ENCODE results near the gene ELP1.
"Not testable (repeated sequence)": the region's sequence is repeated elsewhere in the genome, so short reads cannot be mapped to it uniquely, and the experiment has no call there.

The ELP1 gene

GRCh38 chr9:108933718-108934322, at the start of gene ELP1:
Gene ELP1, minus strand, starts transcription at chr9:108934124. Its CDS starts 2,978 bp downstream, at chr9:108931146.
- ATAC-seq (peak; percentile 90), DNase-seq (peak; percentile 95)

GRCh38 chr9:108980893-108981292, 47.0 kb upstream of the ELP1 start:
- ATAC-seq (no peak), DNase-seq (no peak)

- ATAC-seq (no peak), DNase-seq (no peak)
Observed at GRCh38 chr9:108978205-108978604, 44.3 kb upstream of the ELP1 start.

- ATAC-seq: no peak
Observed at GRCh38 chr9:108973895-108974294, 40.0 kb upstream of the ELP1 start.

GRCh38 chr9:108972626-108973209, 38.8 kb upstream of the ELP1 start:
- ATAC-seq (no peak), DNase-seq (no peak)

More at GRCh38 chr9:108973895-108974294, 40.0 kb upstream of the ELP1 start:
- no peak for DNase-seq

- ATAC-seq: no peak
- DNase-seq: no peak
Observed at GRCh38 chr9:108972186-108972585, 38.3 kb upstream of the ELP1 start.

GRCh38 chr9:108971392-108971791, 37.5 kb upstream of the ELP1 start:
- not testable (repeated sequence) for ATAC-seq, DNase-seq

- ATAC-seq: no peak
- no peak for DNase-seq
Observed at GRCh38 chr9:108967916-108968315, 34.0 kb upstream of the ELP1 start.

- DNase-seq: no peak
Observed at GRCh38 chr9:108963459-108964143, 29.7 kb upstream of the ELP1 start.

GRCh38 chr9:108961151-108961550, 27.2 kb upstream of the ELP1 start:
- ATAC-seq: no peak
- DNase-seq: no peak

More at GRCh38 chr9:108963459-108964143, 29.7 kb upstream of the ELP1 start:
- ATAC-seq: no peak

- ATAC-seq: no peak
- no peak for DNase-seq
Observed at GRCh38 chr9:108960331-108960730, 26.4 kb upstream of the ELP1 start.

- ATAC-seq (no peak), DNase-seq (no peak)
Observed at GRCh38 chr9:108956631-108957026, 22.7 kb upstream of the ELP1 start.

- no peak for ATAC-seq
Observed at GRCh38 chr9:108956022-108956630, 22.2 kb upstream of the ELP1 start.

GRCh38 chr9:108953983-108954574, 20.2 kb upstream of the ELP1 start:
- ATAC-seq: no peak
- DNase-seq: no peak

More at GRCh38 chr9:108956022-108956630, 22.2 kb upstream of the ELP1 start:
- DNase-seq: no peak

- ATAC-seq: no peak
- DNase-seq: no peak
Observed at GRCh38 chr9:108951578-108951977, 17.7 kb upstream of the ELP1 start.

- ATAC-seq: no peak
Observed at GRCh38 chr9:108950168-108950567, 16.2 kb upstream of the ELP1 start.

GRCh38 chr9:108939975-108940374, 6.1 kb upstream of the ELP1 start:
- ATAC-seq: no peak

More at GRCh38 chr9:108950168-108950567, 16.2 kb upstream of the ELP1 start:
- DNase-seq: no peak

GRCh38 chr9:108937561-108938305, 3.8 kb upstream of the ELP1 start:
- DNase-seq: no peak
- ATAC-seq: no peak

More at GRCh38 chr9:108939975-108940374, 6.1 kb upstream of the ELP1 start:
- DNase-seq: no peak

GRCh38 chr9:108934323-108934893, 484 bp upstream of the ELP1 start, which contains the start of gene ABITRAM:
Gene ABITRAM, plus strand, starts transcription at chr9:108934400. Its CDS starts 87 bp downstream, at chr9:108934487.
- ATAC-seq: peak; percentile 82
- peak; percentile 77 for DNase-seq

- ATAC-seq (no peak), DNase-seq (no peak)
Observed at GRCh38 chr9:108933231-108933717, 650 bp downstream of the ELP1 start.

GRCh38 chr9:108928386-108928785, 5.5 kb downstream of the ELP1 start:
- DNase-seq (no peak), ATAC-seq (no peak)

All from stimulated activated naive CD8-positive, alpha-beta T cell treated with anti-CD3 and anti-CD28 coated beads, Interleukin-15, Interleukin-2, amounts not matched to agents 100 U/mL and 50 U/mL, for 24 hours (primary cell).